Sigmoid colon (tissue), 4 donors: ENCODE data around the gene CACNA2D3.

Experiments used
- CTCF ChIP-seq, 4 experiments: fragments of 450-650 bp in 3 of 4; fragments of 200-600 bp in 1 of 4; IDR thresholded peaks; one replicate each; pipeline ENCODE4 v1.5.1; 2016 to 2019; ENCODE audit warnings: antibody characterized with exemption in 4 of 4, mild to moderate bottlenecking in 3 of 4, moderate library complexity in 2 of 4
- POLR2A ChIP-seq, 2 donors: fragments of 450-650 bp; IDR thresholded peaks; one replicate each; pipeline ENCODE4 v1.6.1; 2016; ENCODE audit warnings: antibody characterized with exemption in 2 of 2, mild to moderate bottlenecking in 2 of 2, moderate library complexity in 2 of 2
- POLR2AphosphoS5 ChIP-seq, 4 donors: sonication (generic); formaldehyde crosslinking; IDR thresholded peaks; one replicate each; pipeline ENCODE4 v1.6.1; 2017; ENCODE audit warnings: antibody characterized with exemption in 4 of 4

GRCh38 chr3:54696313-54696712, 574.0 kb downstream of the CACNA2D3 start:
- TF ChIP-seq CTCF (IDR thresholded peaks at IDR 0.05): no peak
- no peak for TF ChIP-seq POLR2AphosphoS5 (IDR thresholded peaks at IDR 0.05)
- TF ChIP-seq POLR2A (IDR thresholded peaks at IDR 0.05): no peak
